T-helper 22 cell (primary cell): ENCODE measurements around the gene RUNX2.

Source experiments
- DNase-seq: peaks from one replicate; pipeline ENCODE4 v3.0.0-alpha.2; 2020; ENCODE audit warnings: low read depth

The RUNX2 gene

DNA sequence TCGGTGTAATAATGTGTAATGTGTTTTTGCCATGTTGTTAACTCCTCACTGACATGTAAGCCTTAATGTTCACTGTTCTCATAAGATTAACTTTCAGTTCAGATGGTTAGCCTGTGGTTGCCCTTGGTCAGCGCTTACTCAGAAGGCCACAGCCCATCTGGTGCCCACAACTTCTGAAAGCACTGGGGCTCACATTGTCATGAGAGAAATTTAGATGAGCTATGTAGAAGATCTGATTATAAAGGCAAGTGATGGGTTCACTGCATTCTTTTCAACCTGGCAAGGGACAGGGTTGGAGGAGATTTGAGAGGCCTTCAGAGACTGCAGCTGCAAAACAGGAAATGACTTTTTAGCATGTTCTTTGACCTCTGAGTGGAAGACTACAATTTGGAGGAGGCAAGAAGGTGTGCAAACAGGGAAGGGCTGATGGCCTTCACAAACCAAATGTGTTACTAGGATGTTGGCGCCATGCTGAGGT lies 291.9 kb downstream of the RUNX2 start:
- DNase-seq = no peak

- DNase-seq = no peak
Observed at GRCh38 chr6:45624228-45624627, 296.1 kb downstream of the RUNX2 start.

DNA sequence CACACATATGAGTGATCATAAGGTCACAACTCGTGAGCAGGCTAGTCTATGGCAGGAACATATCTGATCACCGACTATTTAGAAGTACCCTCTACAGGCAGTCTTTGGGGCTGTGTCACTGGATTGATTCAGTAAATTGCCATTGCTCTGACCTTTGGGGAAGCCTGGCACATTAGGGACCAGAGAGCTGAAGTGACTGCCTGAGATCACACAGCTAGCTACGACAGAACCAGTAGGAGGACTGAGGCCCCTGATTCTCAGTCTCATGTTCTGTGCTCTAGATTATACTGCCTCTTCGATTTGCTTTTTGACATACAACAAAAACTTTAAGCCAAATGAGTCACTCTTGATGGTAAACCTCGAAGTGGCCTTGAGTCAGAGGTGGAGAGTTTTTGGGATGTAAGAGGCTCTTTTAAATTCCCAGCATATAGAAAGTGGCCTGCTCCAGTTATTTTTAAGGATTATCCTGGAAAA lies 297.1 kb downstream of the RUNX2 start:
- DNase-seq = no peak

GRCh38 chr6:45626087-45626891 lies 298.2 kb downstream of the RUNX2 start:
- DNase-seq = no peak

DNA sequence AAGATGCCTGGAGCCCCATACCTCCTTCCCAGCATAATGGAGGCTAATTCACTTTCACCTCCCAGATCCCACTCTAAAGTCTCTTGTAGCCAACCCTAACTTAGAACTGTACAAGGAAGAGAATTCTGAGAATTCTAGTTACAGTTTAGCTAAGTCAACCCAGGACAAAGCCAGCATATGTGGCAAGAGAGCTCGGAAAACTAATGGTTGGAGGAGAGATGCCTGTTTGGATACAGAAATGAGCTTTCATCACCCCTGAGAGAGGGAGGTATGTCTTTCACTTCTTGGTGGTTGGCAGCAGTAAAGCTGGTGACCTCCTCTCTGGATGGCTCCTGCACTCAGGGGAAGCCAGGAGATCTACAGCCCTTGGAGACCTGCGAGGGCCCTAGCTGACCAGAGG lies 302.2 kb downstream of the RUNX2 start:
- no peak for DNase-seq

DNA sequence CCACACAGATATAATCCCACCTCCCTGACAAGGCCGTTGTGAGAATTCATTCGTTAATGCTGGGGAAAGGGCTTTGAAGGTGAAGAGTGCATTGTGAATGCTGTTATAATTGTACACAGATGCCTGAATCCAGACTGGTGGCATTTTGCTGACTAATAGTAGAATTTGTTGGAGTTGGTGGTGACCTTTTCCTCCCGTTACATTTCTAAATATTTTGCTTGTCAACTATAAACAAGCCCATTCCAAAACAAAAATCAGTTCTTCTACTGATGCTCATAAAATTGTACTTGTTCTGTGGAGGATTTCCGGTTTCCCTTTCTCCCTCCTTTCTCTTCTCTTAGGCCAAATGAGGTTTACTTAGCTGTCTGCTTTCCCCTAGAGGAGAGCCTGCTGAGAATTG lies 302.7 kb downstream of the RUNX2 start:
- no peak for DNase-seq

DNA sequence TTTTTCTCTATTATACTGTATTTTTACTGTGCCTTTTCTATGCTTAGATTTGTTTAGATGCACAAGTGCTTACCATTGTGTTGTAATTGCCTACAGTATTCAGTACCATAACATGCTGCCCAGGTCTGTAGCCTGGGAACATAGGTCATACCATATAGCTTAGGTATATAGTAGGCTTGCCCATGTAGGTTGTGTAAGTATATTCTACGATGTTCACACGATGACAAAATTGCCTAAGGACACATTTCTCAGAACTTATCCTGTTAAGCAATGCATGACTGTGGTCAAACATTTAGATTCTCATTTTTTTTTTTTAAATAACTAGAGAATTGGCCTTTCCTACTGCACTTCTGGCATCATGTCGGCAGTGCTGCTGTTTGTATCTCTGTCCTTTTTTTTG lies 303.3 kb downstream of the RUNX2 start:
- no peak for DNase-seq

DNA sequence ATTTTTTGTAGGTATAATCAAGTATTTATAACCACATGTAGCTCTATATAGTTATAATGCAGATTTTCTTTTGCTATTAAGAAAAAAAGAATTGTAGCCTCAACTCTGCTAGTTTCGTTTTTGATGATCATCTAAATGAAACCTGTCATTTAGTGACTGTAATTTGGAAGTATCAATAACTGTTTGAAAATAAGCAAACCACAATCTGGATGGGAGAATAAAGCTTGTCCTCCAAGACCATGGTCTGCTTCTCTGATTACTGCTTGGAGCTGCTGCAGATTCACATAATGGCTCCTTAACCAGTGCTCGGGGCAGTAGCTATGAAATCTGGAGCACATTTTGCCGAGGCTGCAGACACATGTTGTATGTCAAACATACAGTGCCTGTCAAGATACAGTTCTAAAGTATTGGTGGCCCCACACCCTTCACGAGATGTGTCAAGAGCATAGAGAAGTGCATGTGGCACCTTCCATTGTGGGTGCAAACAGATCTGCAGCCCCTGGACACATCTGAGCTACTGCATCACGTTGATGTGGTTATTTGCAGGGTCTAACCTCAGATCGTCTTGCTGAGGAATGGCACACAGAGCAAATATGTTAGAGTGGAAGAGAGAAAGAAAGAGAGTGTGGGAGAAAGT lies 305.3 kb downstream of the RUNX2 start:
- DNase-seq = no peak

- no peak for DNase-seq
Observed at GRCh38 chr6:45634231-45634630, 306.1 kb downstream of the RUNX2 start.

DNA sequence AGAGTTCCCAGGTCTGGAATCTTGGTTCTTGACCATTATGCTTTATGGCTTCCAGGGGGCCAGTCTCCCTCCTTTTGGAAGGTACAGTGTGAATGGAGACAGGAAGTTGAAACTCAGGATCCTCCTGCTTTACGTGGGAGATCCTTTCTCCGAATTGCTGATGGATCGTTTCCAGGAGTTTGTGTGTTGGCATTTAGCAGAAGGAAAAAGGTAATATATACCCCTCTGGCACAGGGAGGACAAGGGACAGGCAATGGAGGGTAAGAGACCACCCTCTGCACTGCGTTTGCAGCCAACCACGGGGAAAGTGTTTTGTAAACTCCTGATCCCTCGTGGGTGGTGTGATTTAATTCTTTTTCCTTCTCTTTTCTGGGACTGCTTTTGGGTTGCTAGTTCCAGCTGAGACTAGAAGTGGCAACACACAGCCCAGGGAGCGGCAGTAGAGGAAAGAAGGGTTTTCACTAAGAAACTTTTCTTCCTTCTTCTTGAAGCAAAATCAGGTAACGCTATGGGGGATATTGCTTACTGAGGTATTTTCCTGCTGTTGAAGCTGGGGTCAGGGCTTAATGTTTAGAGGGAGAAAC lies 307.2 kb downstream of the RUNX2 start:
- DNase-seq = no peak

- no peak for DNase-seq
Observed at GRCh38 chr6:45637056-45637455, 308.9 kb downstream of the RUNX2 start.

DNA sequence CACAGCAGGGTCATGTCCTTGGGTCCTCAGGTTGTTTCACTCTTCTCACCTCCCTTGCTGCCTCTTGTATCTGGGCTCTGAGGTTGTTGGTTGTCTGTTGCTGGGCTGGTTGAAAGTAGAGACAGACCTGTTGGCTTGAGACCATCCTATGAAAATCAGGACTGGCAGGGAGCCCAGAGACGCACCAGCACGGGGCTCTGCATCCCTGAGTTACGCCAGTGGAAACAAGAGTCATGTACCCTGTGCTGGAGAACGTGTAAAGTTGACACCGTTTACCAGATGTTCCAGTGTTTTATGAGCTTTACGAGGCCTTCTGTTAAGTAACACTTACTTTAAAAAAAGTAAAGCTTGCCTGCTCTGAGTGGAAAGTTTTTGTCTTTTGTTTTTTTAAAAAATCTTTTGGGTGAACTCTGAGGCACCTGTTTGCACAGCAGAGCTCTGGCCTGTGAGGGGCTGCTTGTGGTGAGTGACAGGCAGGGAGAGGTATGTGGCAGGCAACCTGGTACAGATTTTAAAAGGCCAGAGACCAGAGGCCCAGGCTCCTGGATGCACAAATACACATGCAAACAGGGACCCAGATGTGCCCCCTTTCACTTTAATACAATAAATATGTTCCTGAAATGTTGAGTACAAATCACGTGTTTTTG lies 309.6 kb downstream of the RUNX2 start:
- no peak for DNase-seq

GRCh38 chr6:45640081-45640491 lies 312.0 kb downstream of the RUNX2 start:
- no peak for DNase-seq

DNA sequence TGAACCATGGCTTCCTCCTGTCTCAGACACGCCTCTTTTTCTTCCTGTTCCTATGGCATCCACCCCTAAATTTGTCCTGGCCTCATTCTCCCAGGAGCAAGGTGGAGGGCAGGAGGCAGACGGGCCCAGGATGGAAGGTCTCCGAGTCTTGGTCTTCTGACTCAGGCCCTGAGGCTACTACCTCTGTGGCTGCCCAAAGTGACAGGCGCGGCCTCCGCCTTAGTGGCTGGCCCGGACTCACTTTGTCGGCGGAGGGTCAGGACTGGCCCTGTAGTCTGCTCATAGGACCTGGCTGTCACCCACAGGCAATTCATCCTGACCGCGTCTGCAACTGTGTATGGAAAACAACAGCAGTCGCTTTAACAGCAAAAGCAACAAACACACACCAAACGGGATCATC lies 312.7 kb downstream of the RUNX2 start:
- DNase-seq = no peak

GRCh38 chr6:45642331-45643125 lies 314.4 kb downstream of the RUNX2 start:
- no peak for DNase-seq

DNA sequence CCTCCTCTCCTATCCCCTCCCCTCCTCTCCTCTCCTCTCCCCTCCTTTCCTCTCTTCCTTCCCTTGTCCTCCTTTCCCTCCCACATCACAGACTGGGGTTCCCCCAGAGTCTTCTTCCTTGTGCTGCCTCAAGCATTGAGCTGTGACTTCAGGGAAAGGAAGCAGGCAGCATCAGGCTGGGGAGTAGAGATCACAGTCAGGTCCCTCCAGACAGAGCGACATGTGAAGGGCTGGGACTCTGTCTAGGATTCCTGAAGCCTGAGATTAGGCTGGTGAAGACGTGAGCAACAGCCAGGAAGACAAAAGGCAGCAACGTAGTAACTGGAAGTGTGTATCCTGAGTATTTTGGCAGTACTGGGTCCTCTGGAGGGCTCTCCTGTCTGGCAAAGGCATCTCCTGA lies 315.0 kb downstream of the RUNX2 start:
- no peak for DNase-seq

- no peak for DNase-seq
Observed at GRCh38 chr6:45644720-45645119, 316.6 kb downstream of the RUNX2 start.

- no peak for DNase-seq
Observed at GRCh38 chr6:45645302-45645701, 317.2 kb downstream of the RUNX2 start.

DNA sequence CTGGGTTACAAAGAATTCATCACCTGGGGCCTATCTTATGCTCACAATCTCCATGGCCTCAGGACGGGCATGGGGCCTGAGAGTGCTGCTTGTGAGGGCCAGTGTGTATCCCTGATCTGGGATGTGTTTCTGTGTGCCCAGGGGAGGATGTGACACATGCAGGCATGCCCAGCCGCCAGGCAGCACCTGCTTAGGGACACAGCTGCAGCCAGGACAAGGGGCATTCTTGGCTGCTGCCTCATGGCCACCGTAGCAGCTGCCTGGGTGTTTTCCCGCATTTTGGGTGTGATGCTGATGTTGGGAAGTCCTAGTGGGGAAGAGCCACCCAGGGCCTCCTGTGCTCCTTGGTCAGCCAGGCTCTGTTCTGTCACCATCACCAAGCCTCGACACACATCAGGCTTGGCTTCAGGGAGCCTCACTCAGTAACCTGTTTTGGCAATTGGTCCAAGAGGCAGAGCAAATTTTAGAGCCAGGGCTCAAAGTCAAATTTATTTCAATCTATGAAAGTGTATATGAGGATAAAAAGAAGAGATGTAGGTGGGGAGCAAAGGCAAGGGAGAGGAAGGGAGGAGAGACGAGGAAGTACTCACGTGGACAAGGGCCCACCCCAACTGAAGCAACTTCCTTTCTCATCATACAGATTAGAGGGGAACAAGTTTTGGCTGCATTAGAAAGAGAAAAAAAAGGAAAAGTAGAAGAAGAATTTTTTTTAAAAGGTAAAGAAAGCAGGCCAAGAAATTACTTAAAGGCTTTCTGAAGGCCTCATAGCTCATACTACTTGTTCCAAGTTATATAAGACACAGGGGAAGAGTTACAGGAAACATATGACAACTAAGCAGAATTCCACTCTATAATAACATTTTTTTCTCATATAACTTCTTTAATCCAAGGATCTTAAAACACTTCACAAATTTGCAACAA lies 319.5 kb downstream of the RUNX2 start:
- DNase-seq = no peak

- no peak for DNase-seq
Observed at GRCh38 chr6:45648262-45648620, 320.1 kb downstream of the RUNX2 start.
